A549 (cell line): ENCODE measurements around the gene PASK.

ENCODE experiments used
- EP300 ChIP-seq, 2 experiments: fragments of >200 bp; sonication (Bioruptor Twin); formaldehyde crosslinking; IDR thresholded peaks; 2 replicates in 1 of 2; 3 replicates in 1 of 2; pipeline ENCODE4 v1.6.1; 2016 to 2017
- POLR2A ChIP-seq: IDR thresholded peaks from 2 replicates; pipeline ENCODE4 v1.6.1; 2012; ENCODE audit warnings: mild to moderate bottlenecking, low read length
- RCOR1 ChIP-seq: fragments of 150-350 bp; IDR thresholded peaks from 2 replicates; pipeline ENCODE4 v1.6.1; 2014; ENCODE audit warnings: antibody characterized with exemption, low read length, low read depth
- TF ChIP-seq, protein P1 (sequence below): fragments of >200 bp; sonication (Bioruptor Twin); formaldehyde crosslinking; IDR thresholded peaks from 3 replicates; pipeline ENCODE4 v1.5.1; 2016
- TF ChIP-seq, protein P2 (sequence below): IDR thresholded peaks from 2 replicates; pipeline ENCODE4 v1.6.1; 2012

DNA sequence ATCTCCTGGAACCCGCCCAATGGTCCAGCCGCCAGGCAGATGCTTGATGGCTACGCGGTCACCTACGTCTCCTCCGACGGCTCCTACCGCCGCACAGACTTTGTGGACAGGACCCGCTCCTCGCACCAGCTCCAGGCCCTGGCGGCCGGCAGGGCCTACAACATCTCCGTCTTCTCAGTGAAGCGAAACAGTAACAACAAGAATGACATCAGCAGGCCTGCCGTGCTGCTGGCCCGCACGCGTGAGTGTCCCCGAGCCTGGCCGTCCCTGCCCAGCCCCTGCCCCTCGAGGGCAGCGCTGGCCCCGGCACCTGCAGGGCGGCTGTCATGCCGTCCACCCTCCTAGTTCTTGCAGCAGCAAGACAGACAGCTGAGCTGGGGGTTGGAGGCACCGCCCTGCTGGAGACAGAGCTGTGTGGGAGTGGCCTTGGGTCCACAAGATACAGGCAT, 83.9 kb downstream of the PASK start:
- TF ChIP-seq, protein P1, sequence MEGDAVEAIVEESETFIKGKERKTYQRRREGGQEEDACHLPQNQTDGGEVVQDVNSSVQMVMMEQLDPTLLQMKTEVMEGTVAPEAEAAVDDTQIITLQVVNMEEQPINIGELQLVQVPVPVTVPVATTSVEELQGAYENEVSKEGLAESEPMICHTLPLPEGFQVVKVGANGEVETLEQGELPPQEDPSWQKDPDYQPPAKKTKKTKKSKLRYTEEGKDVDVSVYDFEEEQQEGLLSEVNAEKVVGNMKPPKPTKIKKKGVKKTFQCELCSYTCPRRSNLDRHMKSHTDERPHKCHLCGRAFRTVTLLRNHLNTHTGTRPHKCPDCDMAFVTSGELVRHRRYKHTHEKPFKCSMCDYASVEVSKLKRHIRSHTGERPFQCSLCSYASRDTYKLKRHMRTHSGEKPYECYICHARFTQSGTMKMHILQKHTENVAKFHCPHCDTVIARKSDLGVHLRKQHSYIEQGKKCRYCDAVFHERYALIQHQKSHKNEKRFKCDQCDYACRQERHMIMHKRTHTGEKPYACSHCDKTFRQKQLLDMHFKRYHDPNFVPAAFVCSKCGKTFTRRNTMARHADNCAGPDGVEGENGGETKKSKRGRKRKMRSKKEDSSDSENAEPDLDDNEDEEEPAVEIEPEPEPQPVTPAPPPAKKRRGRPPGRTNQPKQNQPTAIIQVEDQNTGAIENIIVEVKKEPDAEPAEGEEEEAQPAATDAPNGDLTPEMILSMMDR: no peak
- TF ChIP-seq POLR2A: no peak
- TF ChIP-seq RCOR1: no peak
- TF ChIP-seq, protein P2, sequence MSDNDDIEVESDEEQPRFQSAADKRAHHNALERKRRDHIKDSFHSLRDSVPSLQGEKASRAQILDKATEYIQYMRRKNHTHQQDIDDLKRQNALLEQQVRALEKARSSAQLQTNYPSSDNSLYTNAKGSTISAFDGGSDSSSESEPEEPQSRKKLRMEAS: no peak
- no peak for TF ChIP-seq EP300 (IDR thresholded peaks at IDR 0.05)
